MM.1S (cell line): ENCODE data around the gene ST7.

Source experiments
- DNase-seq: peaks from one replicate; pipeline ENCODE4 v3.0.0-alpha.2; 2015
- H2AFZ ChIP-seq: fragments of 300-600 bp; sonication (generic); 2 replicates; pipeline ENCODE4 v1.6.0; 2016; ENCODE audit warnings: antibody characterized with exemption, low read length
- H3F3A ChIP-seq: fragments of 300-600 bp; sonication (generic); 2 replicates; pipeline ENCODE4 v1.6.1; 2016; ENCODE audit warnings: mild to moderate bottlenecking, antibody characterized with exemption, low read length, moderate library complexity, mixed read lengths; ENCODE audit not compliant: insufficient read depth
- H3K27ac ChIP-seq: fragments of 300-600 bp; sonication (generic); 2 replicates; pipeline ENCODE4 v1.5.1; 2016; ENCODE audit warnings: mild to moderate bottlenecking, low read length
- H3K27me3 ChIP-seq: fragments of 300-600 bp; sonication (generic); replicated peaks from 2 replicates; pipeline ENCODE4 v1.6.0; 2016; ENCODE audit warnings: low read length; ENCODE audit not compliant: insufficient read depth
- H3K36me3 ChIP-seq: fragments of 300-600 bp; sonication (generic); replicated peaks from 2 replicates; pipeline ENCODE4 v1.6.1; 2016; ENCODE audit warnings: mild to moderate bottlenecking, low read length, mixed read lengths; ENCODE audit not compliant: insufficient read depth
- H3K4me1 ChIP-seq: fragments of 300-600 bp; sonication (generic); 2 replicates; pipeline ENCODE4 v1.6.1; 2016; ENCODE audit warnings: low read length, mixed read lengths
- H3K4me2 ChIP-seq: fragments of 300-600 bp; sonication (generic); 2 replicates; pipeline ENCODE4 v1.6.0; 2016; ENCODE audit warnings: low read depth, low read length
- H3K4me3 ChIP-seq: fragments of 300-600 bp; sonication (generic); 2 replicates; pipeline ENCODE4 v1.5.1; 2016; ENCODE audit warnings: low read length, mixed read lengths
- H3K79me2 ChIP-seq: fragments of 300-600 bp; sonication (generic); 2 replicates; pipeline ENCODE4 v1.6.1; 2016; ENCODE audit warnings: mixed run types, low read length, mixed read lengths
- H3K9ac ChIP-seq: fragments of 300-600 bp; sonication (generic); 2 replicates; pipeline ENCODE4 v1.6.1; 2016; ENCODE audit warnings: low read length, mixed read lengths
- H3K9me2 ChIP-seq: fragments of 300-600 bp; sonication (generic); replicated peaks from 2 replicates; pipeline ENCODE4 v1.6.1; 2016; ENCODE audit warnings: mild to moderate bottlenecking, low read length, mixed read lengths; ENCODE audit not compliant: insufficient read depth
- H3K9me3 ChIP-seq: fragments of 300-600 bp; sonication (generic); replicated peaks from 2 replicates; pipeline ENCODE4 v1.6.1; 2016; ENCODE audit warnings: mild to moderate bottlenecking, low read length, mixed read lengths; ENCODE audit not compliant: insufficient read depth
- H4K20me1 ChIP-seq: fragments of 300-600 bp; sonication (generic); 2 replicates; pipeline ENCODE4 v1.6.1; 2016; ENCODE audit warnings: mild to moderate bottlenecking, low read length, moderate library complexity, mixed read lengths; ENCODE audit not compliant: insufficient read depth
- CTCF ChIP-seq: fragments of 300-600 bp; sonication (generic); IDR thresholded peaks from 2 replicates; pipeline ENCODE4 v1.5.1; 2016; ENCODE audit warnings: antibody characterized with exemption, low read length, mixed read lengths
- EZH2 ChIP-seq: fragments of 300-600 bp; sonication (generic); optimal IDR thresholded peaks from 2 replicates; pipeline ENCODE3; 2017; ENCODE audit warnings: low read depth, mild to moderate bottlenecking, antibody characterized with exemption, low read length, mixed read lengths
- EZH2phosphoT487 ChIP-seq: fragments of 300-600 bp; sonication (generic); IDR thresholded peaks from 2 replicates; pipeline ENCODE4 v1.6.1; 2018; ENCODE audit warnings: antibody characterized with exemption, low read length

Gene ST7

GRCh38 chr7:117041007-117041406, 87.7 kb downstream of the ST7 start:
- Histone ChIP-seq H3F3A (no peaks in the 10 kb centered on the region), H3K36me3 (no peaks in the 10 kb centered on the region), H3K4me2 (no peak overlapping the region), H3K9me2 (no peaks in the 10 kb centered on the region), H3K79me2 (peaks cover 7% of the 10 kb centered on the region; the same call in 1 of the 2 replicates), H2AFZ (no peak overlapping the region), H3K9me3 (no peaks in the 10 kb centered on the region), H3K4me3 (no peak overlapping the region), H4K20me1 (no peaks in the 10 kb centered on the region), H3K9ac (no peak overlapping the region), H3K27ac (no peak overlapping the region), H3K4me1 (no peaks in the 10 kb centered on the region), H3K27me3 (no peaks in the 10 kb centered on the region)
- TF ChIP-seq EZH2 (no peak), EZH2phosphoT487 (no peak), CTCF (no peak)
- no peak for DNase-seq

DNA sequence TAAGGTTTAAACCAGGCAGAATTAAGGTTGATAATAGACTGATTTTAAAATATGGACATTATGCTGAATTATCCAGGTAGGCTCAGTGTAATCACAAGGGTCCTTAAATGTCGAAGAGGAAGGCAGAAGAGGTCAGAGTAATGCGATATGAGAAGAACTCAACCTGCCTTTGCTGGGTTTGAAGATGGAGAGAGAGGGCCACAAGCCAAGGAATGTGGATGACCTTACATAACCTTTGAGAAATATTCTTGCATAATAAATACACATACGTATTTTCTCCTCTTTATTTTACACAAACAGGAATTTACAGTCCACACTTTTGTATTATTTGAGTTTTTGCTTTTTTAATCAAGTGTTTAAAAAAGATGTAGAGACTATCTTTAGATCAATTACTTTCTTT, 88.5 kb downstream of the ST7 start:
- TF ChIP-seq EZH2 (no peak), EZH2phosphoT487 (no peak), CTCF (no peak)
- H3K4me2 ChIP-seq: no peak overlapping the region
- H4K20me1 ChIP-seq: no peaks in the 10 kb centered on the region; the same call in 1 of the 2 replicates
- DNase-seq: no peak
- no peaks in the 10 kb centered on the region for H3K36me3 ChIP-seq
- H3K27ac ChIP-seq: no peak overlapping the region
- no peaks in the 10 kb centered on the region for H3K9me2 ChIP-seq
- H2AFZ ChIP-seq: no peak overlapping the region
- no peak overlapping the region for H3K9ac ChIP-seq
- H3K9me3 ChIP-seq: no peaks in the 10 kb centered on the region
- H3K4me1 ChIP-seq: no peaks in the 10 kb centered on the region
- peaks cover 14% of the 10 kb centered on the region; the same call in 1 of the 2 replicates for H3K79me2 ChIP-seq
- no peak overlapping the region for H3K4me3 ChIP-seq
- H3K27me3 ChIP-seq: no peaks in the 10 kb centered on the region
- no peaks in the 10 kb centered on the region for H3F3A ChIP-seq

DNA sequence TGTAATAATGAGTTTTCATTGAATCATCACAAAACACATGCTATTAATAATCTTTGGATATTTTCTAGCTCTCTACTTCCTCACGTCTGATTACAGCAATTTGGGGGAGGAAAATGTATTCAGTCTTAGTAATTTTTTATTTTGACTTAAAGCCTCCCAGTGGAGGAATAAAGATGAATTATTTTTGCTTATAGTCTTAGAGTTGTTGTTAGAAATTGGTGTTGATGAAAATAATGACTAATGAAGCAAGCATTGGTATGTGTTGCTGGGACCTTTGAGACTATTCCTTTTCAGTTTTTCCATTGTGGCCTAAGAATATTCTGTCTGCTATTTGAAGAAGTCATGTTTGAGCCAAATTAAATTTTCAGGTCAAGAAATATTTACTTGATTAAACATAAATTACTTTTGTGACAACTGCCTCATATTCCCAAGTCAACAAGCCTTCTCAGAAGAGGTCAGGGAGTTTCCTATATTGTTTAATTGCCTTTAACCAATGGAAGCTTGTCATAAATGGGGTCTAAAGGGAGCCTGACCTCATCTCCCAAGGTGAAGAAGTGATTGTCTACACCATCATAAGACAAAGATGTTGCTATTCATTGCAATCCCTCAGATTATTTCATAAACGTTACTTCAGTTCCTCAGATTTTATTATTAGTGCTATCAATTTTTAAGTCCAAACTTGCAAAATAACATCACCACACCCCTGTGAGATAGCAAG, 90.0 kb downstream of the ST7 start:
- Histone ChIP-seq H3K36me3 (no peaks in the 10 kb centered on the region), H3K27me3 (no peaks in the 10 kb centered on the region), H3K27ac (no peak overlapping the region), H3F3A (no peaks in the 10 kb centered on the region), H3K4me2 (no peak overlapping the region), H3K9ac (no peak overlapping the region), H3K4me3 (no peak overlapping the region), H3K9me3 (no peaks in the 10 kb centered on the region), H4K20me1 (no peaks in the 10 kb centered on the region; the same call in 1 of the 2 replicates), H2AFZ (no peak overlapping the region), H3K79me2 (peaks cover 14% of the 10 kb centered on the region; the same call in 1 of the 2 replicates), H3K4me1 (no peaks in the 10 kb centered on the region), H3K9me2 (no peaks in the 10 kb centered on the region)
- DNase-seq: no peak
- no peak for TF ChIP-seq CTCF
- no peak for TF ChIP-seq EZH2
- TF ChIP-seq EZH2phosphoT487: no peak
